Measurements from ENCODE around the gene RAP2A.

Gene RAP2A

DNA sequence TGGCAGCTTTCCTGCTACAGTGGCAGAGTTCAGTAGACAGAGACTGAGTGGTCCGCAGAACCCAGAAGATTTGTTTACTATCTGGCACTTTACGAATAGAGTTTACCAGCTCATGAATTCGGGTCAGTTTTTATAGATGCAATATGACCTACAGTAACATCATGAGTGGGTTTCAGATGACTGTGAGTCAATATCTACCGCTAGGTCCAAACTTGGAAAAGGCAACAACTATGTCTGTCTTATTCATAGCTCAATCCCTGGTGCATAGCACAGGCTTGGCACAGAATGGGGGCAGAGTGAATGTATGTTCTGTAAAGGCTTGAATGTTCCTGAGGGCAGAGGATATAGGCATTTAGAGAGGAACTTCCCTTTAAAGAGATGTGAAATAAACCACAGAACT lies 65.2 kb downstream of the RAP2A start:
- no peak for DNase-seq

DNA sequence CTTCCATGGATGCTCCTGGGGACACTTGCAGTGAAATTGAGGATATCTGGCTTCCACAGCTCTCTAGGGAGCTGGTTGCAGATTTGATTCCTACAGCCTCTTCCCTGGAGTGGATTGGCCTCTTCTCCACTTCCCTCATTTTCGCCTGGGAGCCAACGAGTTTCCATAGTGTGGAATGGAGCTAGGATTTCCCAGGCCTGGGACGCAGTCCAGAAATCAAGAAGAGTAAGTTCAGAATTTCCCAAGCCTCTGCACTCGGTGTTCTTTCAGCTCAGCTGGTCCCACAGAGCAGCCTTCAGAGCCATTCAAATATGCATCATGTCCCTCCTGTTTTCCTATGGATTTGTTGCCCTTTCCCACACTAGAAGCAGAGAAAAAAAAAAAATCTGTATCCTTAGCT lies 68.2 kb downstream of the RAP2A start:
- no peak for DNase-seq

DNA sequence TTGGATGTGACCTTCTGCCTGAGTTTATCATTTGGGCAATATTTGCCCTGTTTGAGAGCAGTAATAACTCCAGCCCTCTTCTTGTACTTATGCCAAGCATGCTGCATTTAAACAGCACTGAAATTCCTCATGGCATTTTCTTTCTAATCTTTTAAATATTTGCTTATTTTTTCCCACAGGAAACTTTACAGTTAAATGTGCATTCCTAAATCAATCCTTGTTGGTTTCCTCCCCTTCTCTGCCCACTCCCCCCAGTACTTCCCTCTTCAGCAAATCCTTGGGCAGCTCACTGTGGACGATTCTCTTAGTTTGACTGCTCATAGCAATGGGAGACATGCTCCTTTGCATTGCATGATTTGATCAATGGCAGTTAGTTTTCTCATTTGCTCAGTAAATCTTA lies 68.7 kb downstream of the RAP2A start:
- DNase-seq, result no peak

DNA sequence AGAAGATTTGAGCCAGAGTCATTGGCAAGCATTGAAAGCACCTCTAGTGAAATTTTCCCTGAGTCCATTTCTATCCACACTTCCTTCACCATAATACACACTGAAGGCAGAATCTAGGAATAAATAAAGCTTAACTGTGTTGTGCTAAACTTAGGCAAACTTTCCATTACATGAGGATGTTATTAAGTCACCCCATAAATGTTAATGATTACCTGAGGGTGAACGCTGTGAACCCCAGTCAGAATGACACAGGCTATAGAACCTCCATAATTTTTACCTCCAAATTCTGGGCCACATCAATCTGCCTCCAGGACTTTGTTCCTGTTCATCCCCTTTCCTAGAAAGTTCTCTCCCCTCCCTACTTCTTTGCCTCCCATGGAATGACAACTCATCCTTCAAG lies 71.0 kb downstream of the RAP2A start:
- no peak for DNase-seq

DNA sequence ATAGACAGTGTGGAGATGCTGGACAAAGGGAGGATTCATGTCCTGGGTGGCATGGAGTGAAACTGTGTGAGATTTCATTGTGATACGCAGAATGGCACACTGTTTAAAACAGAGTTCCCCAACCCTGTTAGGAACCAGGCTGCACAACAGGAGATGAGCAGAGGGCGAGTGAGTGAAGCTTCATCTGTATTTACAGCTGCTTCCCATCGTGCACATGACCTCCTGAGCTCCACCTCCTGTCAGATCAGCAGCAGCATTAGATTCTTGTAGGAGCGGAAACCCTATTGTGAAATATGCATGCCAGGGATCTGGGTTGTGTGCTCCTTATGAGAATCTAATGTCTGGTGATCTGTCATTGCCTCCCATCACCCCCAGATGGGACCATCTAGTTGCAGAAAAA lies 72.5 kb downstream of the RAP2A start:
- DNase-seq, result no peak

DNA sequence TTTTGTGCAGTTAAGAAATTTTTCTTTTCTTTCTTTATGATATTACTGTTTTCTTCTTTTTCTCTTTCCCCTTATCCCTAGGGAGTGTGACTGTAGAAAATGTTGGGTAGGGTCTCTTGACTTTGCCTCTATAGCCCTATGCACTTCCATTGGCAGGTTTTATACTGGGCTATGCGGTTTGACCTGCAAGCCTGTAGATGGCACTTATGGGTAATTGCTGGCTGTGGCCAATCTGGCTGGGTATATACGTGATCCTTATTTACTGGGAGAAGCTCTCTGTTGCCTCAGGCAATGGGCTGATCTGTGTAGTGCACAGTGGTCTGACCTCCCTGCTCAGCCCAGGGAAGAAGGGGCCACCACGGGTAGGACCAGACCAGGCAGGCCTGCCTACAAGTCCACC lies 78.8 kb downstream of the RAP2A start:
- DNase-seq, result no peak

DNA sequence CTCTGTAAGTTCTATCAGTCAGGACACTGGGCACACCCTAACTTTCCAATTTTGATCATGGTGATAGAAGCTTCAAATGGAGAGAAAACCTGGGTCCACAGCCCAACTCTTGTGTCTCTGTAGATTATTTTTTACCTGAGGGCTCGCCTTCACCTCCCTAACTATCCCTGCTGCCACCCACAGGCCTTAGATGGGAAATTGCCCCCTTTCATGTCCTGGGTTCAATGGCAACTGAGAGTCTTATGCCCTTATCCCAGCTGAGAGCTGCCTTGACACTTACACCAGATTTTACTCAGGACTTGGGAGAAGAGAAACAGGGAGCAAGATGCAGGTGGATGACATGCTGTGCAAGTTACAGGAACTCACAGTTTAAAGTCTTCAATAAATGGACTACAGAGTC lies 81.7 kb downstream of the RAP2A start:
- DNase-seq, result no peak

DNA sequence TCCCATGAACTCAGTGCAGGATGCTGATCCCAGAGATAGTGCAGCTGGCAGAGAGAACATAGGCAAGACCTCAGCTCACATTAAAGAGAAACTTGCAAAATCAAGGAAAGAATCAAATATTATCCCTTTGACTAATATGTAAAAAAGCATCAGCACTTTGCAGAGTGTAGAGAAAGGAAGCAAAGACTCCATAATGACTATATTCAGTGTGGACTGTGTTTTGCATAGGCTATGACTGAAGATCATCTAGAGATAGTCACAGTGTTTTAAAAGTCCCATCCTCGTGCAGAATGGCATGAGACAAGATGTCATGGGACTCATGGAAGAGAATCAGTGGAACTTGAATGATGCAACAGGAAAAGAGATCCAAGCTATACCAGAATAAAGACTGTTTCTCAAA lies 84.0 kb downstream of the RAP2A start:
- DNase-seq, result no peak
